LHCN-M2 (cell line): ENCODE data around the gene DSP. TPM values are rescaled to one million over a fixed set of nuclear protein-coding genes. Genes with fewer than 3 reads are reported as not detected.

Experiments
- DNase-seq: peaks from one replicate; pipeline ENCODE4 v3.0.0-alpha.2; 2012; ENCODE audit warnings: low read depth
- total RNA-seq: library from RNA; depleted of rRNA; stranded (reverse); fragments of >200 nt; gene quantifications from 2 replicates; pipeline ENCODE4 v1.2.3, GENCODE V29; 2014

DSP gene
- total RNA-seq, 1 experiment from 2014 or later, result 4.5 TPM

DNA sequence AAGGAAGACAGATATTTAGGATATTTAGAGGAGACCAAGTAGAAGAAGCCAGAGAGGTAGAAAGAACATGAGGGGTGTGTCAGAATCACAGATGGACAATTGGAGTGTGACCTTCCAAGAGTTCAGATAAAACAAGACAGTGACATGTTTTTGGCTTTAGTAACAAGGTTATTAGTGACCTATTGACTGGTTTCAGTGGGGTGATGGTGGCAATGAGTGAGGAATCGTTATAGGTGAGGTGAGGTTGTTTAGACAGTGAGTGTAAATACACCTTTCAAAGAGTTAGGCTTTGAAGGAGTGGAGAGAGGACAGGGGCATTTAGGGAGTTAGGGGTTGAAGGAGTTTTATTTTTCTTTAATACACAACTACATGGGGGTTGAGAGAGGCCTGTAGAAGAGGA lies 51.8 kb downstream of the DSP start:
- DNase-seq, result no peak

DNA sequence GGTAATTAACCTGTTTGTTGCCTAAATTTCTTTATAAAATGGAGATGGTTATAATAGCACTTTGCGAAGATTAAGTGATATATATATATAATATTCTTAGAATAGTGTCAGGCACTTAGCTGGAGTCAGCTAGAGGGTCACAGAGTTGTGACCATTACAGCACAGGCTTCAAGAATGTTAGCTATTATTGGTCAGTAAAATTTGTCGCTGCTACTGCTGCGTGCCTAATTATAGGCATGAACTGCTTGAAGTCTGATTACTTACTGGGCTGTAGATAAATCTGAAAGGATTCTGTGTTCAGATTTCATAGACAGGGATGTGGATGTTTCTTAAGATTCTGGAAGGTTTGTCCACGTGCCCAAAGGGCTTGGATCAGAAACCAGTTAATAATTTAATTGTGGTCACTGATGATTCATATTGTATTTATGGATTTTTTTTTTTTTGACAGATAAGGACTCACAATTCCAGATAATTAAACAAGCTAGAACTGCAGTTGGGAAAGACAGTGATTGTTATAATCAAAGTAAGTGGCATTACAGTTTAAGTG lies 53.2 kb downstream of the DSP start:
- no peak for DNase-seq

DNA sequence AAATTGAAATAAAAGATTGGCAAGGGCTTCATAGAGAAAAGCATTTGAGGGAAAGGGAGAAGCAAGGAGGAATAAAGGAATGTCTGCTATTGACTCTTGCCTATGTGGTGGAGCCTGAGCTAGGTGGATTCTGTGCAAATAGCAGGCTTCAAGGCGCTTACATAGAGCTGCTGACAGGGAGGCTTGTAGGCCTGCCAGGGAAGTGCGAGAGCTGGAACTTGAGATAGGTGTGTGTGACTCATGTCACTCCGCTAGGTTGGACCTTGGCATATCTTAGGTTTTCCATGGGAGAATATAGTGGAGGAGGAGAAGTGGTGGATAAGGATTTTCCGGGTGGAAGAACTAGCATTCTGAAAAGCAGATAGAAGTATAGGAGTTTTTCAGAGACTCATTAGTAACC lies 62.5 kb downstream of the DSP start:
- no peak for DNase-seq

DNA sequence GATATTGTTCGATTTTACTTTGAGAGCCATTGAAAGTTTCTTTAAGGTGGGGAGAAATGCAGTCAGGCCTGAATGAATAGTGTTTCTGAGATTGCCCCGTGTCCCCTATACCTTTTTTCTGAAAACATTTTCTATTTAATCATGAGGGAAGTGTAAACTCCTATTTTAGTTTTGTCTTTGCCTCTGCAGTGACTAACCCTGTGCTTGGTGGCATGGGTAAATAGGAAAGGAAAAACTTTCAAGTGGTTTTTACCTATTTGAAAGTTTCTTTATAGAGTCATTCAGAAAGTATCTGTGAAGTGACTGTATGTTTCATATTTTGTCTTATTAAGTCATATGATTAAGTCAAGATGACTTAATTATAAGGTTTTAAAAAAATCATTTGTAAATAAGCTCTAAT lies 63.0 kb downstream of the DSP start:
- DNase-seq, result no peak

DNA sequence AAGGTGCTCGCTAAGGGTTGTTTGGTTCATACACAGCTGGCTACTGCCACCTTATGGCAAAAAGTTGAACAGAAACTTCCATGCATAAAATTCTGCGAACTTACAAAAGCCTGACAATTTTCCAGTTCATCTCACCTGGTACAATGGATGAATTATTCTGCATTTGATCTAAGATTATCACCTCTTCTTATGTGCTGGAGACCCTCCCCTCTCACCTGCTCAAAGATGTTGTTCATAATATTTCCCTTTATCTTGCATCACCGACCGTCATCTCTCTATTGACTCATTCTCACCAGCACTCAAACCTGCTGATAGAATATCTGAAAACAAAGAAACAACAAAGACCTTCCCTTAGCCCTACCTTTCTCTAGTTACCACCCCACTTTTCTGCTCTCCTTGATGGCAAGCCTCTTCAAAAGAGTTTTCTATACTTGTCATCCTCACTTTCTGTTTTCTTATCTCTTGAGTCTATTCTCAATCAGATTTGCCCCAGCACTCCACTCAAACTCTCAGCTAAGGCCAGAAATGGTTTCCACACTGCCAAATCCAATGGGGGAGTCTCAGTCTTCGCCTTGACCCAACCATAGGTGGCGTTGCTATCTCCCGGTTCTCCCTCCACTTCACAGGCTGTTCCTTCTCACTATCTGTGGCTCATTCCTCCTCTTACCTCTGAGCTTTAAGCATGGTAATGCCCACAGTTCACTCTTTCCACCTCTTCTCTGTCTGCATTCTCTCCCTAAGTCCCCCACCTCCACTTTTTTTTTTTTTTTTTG lies 74.3 kb downstream of the DSP start:
- peak; percentile 51 for DNase-seq

DNA sequence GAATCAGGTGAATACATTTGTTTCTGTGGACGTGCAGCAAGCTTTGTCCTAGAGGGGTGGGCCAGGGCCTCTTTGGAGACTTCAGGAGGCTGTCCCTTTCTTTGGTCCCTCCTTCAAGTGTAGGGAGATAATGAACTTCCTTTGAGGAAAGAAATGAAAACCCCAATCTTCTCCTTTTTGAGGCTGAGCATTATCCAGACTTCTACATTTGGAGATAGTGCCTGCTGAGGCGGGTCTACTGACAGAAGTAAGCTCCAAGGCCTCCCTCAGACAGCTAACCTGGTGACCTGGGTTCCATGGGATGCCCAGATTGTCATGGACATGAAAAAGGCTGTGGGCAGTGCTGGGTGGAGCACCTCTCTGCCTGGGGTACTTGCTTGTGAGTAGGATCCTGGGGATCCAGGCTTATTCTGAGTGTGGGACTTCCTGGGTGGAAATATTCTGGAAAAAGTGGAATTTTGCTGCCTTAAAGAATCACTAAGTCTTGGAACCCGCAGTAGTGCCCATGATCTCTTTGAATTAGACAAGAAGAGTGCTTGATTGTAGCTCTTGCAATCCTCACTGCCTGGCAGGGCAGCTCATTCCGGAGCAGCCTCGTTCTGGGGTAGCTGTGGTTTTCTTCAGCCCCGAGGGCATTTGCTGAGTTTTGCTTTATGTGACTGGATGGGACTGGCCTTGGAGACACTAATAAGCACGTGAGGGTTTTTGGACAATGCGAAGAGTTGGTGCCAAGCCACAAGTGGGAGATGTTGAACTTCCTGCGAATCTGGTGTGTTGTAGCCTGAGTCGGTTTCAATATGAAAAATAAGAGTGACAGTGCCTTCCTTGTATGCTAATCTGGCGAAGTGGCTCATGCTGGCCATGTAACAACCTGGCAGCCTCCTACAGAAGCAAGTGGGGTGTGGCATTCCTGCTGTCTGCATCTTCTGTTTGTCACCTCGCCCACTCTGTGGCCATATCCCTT lies 76.6 kb downstream of the DSP start:
- DNase-seq, result peak; percentile 82

DNA sequence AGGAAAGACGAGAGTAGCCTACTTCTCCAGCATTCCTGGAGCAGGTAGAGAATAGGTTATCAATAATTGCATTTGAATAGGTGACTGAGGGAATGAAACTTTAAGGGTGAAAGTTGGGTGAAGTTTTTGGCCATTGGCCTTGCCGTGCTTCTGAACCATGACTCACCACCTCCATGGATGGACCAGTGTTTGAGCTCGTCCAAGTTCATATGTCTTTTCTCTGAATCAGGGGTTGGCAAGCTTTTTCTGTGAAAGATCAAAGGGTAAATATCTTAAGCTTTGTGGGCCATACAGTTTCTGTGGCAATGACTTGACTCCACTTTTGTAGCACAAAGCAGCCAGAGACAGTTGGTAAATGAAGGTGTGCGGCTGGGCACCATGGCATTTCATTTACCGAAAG lies 80.3 kb downstream of the DSP start:
- no peak for DNase-seq

DNA sequence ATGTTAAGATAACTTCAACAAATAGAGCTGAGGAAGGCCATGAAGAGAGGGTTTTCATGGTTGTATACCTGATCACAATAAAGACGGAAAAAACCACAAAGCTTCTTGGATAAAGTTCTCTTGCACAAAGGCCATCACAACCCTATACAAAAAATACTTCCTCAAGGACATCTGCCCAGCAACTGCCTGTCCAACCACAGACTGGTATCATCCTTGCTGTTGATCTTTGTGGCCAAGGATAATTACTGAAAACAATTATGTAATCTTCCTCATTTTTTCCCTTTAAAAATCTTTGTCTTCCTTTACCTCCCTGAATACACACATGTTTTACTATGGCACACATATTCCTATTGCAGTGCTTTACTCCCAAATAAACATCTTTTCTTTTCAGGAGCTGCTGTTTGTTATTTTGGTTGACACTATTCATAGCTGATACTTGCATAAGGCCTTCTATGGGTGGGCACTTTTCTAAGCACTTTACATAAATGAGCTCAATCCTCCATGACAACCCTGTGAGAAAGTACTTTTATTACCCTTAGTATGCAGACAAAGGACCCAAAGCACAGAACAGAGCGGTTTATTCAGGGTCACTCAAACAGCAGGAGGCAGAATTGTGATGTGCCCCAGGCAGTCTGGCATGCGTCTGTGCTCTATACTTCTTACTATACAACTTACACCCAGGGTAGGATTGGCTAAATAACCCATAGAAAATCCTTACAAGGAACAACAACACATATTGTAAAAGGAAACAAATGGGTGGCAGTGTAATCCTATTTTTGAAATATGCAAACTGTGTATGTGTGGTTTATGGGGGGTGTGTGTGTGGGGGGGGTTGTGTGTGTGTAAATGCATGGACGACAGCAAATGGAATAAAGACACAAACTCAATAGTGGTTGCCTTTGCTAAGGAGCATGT lies 83.6 kb downstream of the DSP start:
- no peak for DNase-seq

DNA sequence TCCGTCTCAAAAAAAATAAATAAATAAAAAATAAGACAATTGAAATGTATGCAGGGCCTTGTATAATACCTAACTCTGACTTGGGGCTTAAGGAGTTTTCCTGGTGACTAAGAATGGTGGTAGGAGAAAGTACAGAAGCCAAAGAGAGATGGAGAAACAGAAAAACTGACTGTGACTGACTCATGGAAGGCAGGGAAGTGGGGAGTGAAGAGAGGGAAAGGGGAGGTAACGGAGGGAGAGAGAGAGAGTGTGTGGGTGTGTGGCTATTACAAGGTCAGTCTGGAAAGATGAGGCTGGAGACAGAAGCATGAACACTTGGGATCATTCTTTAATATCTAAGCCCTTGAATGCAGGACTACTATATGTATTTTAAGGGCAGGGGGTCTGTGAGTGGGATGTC lies 87.0 kb downstream of the DSP start:
- no peak for DNase-seq

DNA sequence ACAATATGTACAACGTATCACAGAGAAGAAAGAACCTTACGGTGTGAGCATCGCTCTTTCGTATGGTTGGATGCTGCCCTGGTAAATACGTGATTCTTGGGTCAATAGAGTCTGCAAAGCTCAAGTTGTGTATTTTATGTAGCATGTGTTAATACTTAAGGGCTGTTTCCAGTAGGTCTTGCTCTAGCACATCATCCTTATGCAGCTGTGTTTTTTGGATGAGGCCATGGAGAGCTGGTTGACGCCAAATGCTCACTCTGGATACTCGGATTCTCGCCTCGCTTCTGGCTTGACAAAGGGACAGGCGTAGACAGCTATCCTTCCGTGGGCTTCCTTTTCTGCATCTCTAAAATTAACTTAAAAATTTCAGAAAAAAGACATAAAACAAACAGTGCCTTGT lies 87.4 kb downstream of the DSP start:
- no peak for DNase-seq

DNA sequence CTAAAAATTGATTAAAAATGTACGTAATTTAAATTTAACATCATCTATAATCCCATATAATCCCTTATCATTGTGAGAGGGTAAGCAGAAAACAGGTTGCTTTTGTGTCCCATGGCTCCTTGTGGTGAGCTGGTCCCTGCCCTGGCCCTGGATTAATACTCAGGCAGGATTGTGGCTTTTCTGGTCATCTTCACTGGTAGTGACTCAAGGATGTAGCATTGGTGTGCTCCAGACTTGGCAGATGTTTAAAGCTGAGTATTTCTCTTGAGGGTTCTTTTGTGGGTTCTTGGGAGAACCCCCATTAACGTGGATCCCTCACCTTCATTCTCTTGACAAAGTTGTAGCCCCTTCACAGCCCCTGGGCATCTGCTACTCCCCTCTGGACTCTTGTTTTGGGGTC lies 87.8 kb downstream of the DSP start:
- no peak for DNase-seq

DNA sequence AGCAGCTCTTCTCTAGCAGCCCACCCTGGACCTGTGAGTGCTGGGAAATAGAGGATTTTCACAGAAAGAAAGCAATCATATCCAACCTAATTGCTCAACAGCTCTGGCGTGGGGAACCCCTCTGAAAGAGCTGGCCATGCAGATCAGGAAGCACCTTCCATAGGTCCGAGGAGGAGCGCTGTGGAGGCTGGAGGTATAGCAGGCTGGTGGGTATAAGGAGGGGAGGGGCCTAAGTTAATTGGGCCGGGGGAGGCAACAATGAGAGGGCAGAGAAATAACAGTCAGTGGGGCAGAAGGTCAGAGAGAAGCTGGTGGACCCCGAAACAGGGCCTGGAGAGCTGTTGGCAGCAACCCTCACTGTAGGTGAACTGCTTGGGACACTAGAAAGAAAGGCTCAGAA lies 89.3 kb downstream of the DSP start:
- DNase-seq, result no peak

DNA sequence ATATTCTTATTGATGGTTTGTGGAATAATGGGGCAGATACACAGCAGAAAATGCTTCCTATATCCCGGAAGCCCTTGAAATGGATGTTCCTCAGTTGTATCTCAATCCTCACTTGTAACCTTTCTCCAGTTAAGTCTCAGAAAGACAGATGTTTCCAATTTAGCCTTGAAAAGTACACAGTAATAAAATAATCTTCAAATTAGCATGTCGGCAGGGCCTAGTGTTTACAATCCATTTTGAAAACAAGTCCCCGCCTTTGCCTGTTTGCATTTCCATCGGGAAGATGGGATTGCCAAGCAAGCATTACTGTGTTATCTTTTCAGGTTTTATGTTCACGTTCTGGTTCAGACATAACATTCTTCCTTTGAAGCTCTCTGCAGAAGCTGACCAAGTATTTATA lies 90.0 kb downstream of the DSP start:
- no peak for DNase-seq

DNA sequence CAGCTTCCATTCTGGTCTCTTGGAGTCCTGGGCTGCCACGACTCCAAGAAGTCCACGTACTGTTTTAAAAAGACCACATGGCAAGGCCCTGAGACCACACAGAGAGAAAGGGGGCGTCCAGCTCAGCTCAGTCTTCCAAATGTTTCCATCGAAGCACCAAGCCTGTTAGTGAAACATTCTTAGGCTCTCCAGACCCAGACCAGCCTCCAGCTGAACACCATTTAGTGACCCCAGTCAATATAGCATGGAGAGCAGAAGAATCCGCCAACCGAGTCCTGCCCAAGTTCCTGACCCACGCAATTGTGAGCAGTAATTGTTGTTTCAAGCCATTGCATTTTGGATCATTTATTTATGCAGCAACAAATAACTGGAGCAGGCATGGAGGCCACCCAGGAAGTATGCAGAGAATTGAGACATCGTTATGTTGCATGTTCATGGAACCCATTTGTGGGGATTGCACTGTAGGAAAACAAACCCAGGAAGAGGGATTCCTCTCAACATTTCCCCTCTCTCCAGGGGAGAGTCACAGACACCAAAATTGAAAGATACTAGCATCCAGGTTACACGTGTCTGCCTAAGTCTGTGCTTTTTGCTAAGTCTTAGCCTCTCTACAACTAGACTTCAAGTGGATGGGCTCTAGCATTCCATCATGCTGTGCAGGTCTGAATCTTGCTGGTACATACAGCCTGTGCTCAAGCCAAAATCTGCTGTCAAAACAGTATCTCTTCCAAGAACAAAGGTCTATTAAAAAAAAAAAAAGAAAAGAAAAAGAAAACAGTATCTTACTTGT lies 91.2 kb downstream of the DSP start:
- no peak for DNase-seq

DNA sequence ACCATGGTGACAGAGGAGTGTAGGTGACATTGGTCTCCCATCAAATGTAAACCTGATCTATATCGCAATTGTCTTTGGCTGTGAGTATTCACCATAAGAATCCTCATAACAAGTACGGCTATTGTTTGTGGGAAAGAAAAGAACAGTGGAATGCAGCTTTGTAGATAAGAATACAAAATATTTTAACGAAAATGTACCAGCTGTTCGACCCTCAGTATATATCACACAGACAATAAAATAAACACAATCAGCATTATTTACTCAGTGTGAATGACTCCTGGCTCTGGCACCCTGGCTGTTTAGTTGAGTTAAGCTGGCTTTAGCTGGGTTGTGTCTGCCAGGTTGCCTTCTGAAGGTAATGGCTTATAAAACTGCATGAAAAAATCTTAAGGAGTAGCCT lies 91.9 kb downstream of the DSP start:
- no peak for DNase-seq

DNA sequence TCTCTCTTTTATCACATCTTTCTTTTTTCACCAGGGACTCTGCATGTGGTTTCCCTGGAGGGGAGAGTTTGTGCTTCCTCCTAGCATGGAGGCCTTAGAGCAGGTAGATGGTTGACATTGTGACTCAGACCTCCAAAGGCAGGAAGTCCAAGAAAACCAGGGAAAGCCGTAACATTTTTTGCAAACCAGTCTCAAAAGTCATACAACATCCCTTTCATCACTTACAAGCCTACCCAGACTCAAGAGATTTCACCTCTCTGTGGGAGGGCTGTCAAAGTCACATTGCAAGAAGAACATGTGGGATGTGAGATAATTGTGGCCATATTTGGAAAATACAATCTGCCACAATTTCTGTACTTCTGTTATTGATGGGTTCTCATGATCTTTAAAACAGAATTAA lies 94.7 kb downstream of the DSP start:
- no peak for DNase-seq
